HG02943 (cell line): ENCODE measurements around the gene CTR9.
"Not testable (repeated sequence)": the region's sequence is repeated elsewhere in the genome, so short reads cannot be mapped to it uniquely, and the experiment has no call there.

ENCODE experiments used
- ATAC-seq: cut with Tn5 transposase; IDR thresholded peaks from one replicate; pipeline ENCODE4 v1.9.1; 2021; ENCODE audit warnings: mild to moderate bottlenecking, low read depth, moderate library complexity; ENCODE audit not compliant: unreplicated experiment

Gene CTR9

GRCh38 chr11:10813945-10814344, 62.9 kb downstream of the CTR9 start:
- no peak for ATAC-seq

DNA sequence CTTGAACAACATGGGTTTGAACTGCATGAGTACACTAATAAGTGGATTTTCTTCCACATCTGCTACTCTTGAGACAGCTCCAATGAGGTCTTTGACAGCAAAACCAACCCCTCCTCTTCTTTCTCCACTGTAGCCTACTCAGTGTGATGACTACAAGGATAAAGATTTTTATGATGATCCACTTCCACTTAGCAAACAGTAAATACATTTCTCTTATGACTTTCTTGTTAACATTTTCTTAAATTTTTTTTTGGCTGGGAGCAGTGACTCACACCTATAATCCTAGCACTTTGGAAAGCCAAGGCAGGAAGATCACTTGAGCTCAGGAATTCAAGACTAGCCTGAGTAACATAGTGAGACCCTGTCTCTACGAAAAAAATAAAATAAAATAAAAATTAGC, 67.5 kb downstream of the CTR9 start:
- ATAC-seq: no peak

DNA sequence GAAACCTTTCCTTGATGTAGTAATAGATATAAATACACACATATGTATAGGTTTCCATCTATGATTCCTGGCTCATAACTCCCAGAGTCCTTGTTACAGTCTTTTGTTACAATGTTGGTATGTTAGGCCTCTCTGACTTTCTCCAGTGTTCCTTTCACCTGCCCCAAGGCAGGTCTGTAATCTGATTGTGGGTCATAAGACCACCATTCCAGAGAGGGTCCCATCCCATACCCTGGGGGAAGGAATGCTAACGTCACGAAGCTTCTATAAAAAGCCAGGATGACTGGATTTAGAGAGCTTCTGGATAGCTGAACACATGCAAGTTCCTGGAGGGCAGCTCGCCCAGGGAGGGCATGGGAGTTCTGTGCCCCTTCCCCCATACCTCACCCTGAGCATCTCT, 71.4 kb downstream of the CTR9 start:
- not testable (repeated sequence) for ATAC-seq

DNA sequence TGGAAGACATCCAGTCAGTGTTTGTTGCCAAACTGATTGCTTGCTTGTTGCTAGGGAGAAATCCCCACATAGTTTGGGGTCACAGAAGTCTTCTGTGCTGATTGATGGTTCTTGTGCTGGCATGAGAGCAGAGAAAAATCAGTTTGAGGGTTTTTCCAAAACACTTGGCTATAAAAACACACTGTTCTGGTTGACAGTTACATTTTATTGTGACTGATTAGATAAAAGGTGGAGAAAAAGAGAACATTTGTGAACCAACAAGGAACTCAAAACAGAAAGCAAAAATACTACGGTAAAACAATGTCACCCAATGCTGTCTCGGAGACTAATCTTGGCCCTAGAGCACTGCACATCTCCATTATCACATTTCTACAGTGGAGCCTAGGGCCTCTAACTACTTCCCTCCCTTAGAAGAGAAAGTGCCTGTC, 72.1 kb downstream of the CTR9 start:
- no peak for ATAC-seq

DNA sequence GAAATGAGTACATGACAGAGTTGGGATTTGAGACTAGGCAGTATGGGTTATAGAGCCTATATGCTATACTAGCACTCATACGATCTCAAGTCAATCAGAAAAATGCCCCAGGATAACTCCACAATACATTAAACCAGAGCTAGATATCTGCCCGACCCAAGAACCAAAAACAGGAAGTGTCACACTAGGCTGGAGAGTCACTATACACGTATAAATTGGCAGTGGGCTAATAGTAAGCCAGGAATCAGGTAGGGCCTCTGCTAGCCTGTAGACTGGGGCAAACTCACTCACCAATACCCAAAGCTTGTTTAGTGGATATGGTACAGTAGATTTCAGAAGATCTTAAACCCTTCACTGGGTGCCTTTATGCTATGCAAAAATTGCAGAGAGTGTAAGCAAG, 73.8 kb downstream of the CTR9 start:
- no peak for ATAC-seq

- ATAC-seq: no peak
Observed at GRCh38 chr11:10828402-10828801, 77.4 kb downstream of the CTR9 start.

DNA sequence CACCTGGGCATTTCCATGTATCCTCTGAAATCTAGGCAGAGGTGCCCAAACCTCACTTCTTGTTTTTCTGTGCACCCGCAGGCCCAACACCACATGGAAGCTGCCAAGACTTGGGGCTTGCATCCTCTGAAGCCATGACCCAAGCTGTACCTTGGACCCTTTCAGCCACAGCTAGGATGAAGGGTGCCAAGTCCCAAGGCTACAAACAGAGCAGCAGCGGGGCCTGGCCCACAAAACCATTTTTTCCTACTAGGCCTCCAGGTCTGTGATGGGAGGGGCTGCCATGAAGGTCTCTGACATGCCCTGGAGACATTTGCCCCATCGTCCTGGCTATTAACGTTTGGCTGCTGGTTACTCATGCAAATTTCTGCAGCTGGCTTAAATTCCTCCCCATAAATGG, 78.1 kb downstream of the CTR9 start:
- ATAC-seq: no peak
